Type B pancreatic cell (in vitro differentiated cells): ENCODE data around the gene CTDSP2. TPM values are rescaled to one million over a fixed set of nuclear protein-coding genes. Genes with fewer than 3 reads are reported as not detected.

Source experiments
- DNase-seq: peaks from one replicate; pipeline ENCODE4 v3.0.0; 2021; ENCODE audit warnings: mixed read lengths; ENCODE audit not compliant: unreplicated experiment; ENCODE audit errors: extremely low spot score
- H3K27ac Mint-ChIP-seq: 2 replicates; pipeline ENCODE4 v1.8.0; 2021; ENCODE audit warnings: mild to moderate bottlenecking, mixed read lengths
- H3K27me3 Mint-ChIP-seq: 2 replicates; pipeline ENCODE4 v1.8.0; 2021; ENCODE audit warnings: mixed read lengths
- H3K36me3 Mint-ChIP-seq: 2 replicates; pipeline ENCODE4 v1.8.0; 2021; ENCODE audit warnings: mixed read lengths
- H3K4me1 Mint-ChIP-seq: one replicate; pipeline ENCODE4 v1.8.0; 2021; ENCODE audit warnings: mixed read lengths; ENCODE audit not compliant: unreplicated experiment
- H3K4me3 Mint-ChIP-seq: 2 replicates; pipeline ENCODE4 v1.8.0; 2021; ENCODE audit warnings: mild to moderate bottlenecking, mixed read lengths
- H3K9me3 Mint-ChIP-seq: 2 replicates; pipeline ENCODE4 v1.8.0; 2021; ENCODE audit warnings: mixed read lengths
- CTCF ChIP-seq: fragments of 200-600 bp; sonication (generic); conservative IDR thresholded peaks from 2 replicates; pipeline ENCODE4 v1.5.0; 2021; ENCODE audit warnings: antibody characterized with exemption, mild to moderate bottlenecking
- total RNA-seq: library from RNA; stranded (reverse); gene quantifications from 2 replicates; pipeline ENCODE4 v1.2.1, GENCODE V29; 2021; ENCODE audit warnings: low replicate concordance

Gene CTDSP2
- total RNA-seq, 1 donor from 2014 or later: 183 TPM

DNA sequence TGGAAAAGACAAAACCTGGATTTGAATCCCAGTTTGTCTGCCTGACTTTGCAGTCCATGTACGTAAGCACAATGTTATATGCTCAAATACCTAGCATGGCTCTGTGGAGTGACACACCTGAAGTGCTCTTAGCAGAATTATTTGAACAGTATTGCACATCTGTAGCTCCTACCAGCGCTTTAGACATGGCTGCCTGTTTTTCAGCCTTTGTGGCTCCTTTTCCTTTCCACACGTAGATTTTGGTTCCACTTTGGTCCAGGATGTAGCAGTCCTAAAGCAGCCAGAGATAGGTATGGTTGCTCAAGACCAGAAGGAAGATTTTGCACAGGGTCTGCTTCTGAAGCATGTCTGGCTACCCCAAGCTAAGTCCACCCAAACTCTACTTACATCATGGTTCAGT lies 37.1 kb downstream of the CTDSP2 start:
- no peaks in the 10 kb centered on the region for H3K36me3 Mint-ChIP-seq
- H3K4me1 Mint-ChIP-seq: no peaks in the 10 kb centered on the region
- H3K9me3 Mint-ChIP-seq: no peaks in the 10 kb centered on the region
- no peak overlapping the region for H3K27ac Mint-ChIP-seq
- no peak for TF ChIP-seq CTCF
- no peaks in the 10 kb centered on the region for H3K27me3 Mint-ChIP-seq
- no peak overlapping the region for H3K4me3 Mint-ChIP-seq
- no peak for DNase-seq

DNA sequence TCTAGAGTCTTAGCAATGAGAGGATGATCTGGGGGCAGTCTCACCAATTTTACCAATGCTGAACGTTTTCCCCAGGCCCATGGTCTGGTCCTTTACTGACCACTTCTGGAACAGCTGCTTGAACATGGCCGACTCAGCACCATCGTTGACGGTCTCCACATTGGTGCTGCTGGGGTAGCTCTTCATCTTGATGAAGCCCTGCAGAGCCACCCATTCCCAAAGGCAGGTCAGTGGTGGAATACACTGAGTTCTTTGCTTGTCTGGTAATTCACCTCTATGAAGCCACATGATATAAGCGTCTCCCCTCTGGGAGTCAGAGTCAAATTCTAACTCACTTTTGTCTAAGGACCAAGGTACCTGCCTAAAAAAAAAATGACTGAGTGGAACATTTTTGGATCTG lies 38.2 kb downstream of the CTDSP2 start:
- TF ChIP-seq CTCF: no peak
- H3K4me3 Mint-ChIP-seq: no peak overlapping the region
- no peaks in the 10 kb centered on the region for H3K36me3 Mint-ChIP-seq
- H3K27ac Mint-ChIP-seq: no peak overlapping the region
- H3K27me3 Mint-ChIP-seq: no peaks in the 10 kb centered on the region
- no peaks in the 10 kb centered on the region for H3K9me3 Mint-ChIP-seq
- no peaks in the 10 kb centered on the region for H3K4me1 Mint-ChIP-seq
- DNase-seq: no peak

- H3K27me3 Mint-ChIP-seq: no peaks in the 10 kb centered on the region
- no peak overlapping the region for H3K27ac Mint-ChIP-seq
- DNase-seq: no peak
- no peaks in the 10 kb centered on the region for H3K36me3 Mint-ChIP-seq
- no peak for TF ChIP-seq CTCF
- H3K4me3 Mint-ChIP-seq: no peak overlapping the region
- no peaks in the 10 kb centered on the region for H3K9me3 Mint-ChIP-seq
- no peaks in the 10 kb centered on the region for H3K4me1 Mint-ChIP-seq
Measured at GRCh38 chr12:57807285-57807684, 39.2 kb downstream of the CTDSP2 start.

DNA sequence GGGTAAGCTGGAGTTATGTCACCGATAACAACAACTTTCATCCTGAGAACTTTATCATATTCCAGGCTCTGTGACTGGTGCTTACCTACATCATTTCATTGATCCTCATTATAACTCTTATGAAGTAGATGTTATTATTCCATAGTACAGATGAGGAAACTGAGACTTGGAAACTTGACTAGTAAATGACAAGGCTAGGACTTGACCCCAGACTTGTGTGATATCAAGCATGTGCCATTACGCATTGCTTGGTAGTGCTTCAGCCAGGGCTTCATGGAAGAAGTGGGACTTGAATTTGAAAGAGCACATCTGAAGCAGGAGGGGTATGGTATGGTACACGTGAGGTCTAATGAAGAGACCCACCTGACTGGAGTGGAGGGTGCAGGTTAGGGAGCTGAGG lies 39.9 kb downstream of the CTDSP2 start:
- H3K4me1 Mint-ChIP-seq: no peaks in the 10 kb centered on the region
- no peak for DNase-seq
- no peak for TF ChIP-seq CTCF
- H3K27me3 Mint-ChIP-seq: no peaks in the 10 kb centered on the region
- H3K27ac Mint-ChIP-seq: no peak overlapping the region
- H3K9me3 Mint-ChIP-seq: no peaks in the 10 kb centered on the region
- H3K36me3 Mint-ChIP-seq: no peaks in the 10 kb centered on the region
- H3K4me3 Mint-ChIP-seq: no peak overlapping the region

DNA sequence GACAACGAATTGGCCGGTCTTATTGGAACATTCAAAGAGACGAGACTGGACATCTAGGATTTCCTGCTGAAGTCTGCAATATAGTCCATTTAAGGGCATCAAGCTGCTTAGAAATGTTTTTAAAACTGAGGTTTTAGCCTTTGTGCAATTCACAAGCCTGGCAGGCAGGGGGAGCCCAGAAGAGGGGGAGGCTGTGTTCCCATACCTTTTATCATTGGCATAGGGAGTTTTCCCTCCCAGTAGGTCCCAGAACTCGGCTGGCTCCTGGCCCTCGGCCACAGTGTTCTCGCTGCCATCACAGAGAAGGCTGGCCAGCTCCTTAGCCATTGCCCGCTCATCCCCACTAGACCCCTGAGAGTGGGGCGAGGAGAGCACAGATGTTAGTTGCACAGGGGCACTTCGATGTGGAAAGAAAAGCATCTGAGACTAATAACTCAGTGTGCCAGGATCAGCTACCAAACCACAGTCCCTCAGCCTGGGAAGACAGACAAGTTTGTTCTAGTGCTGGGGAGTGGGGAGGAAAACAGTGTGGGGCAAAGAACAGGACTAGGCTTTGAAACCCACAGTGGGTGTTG lies 43.1 kb downstream of the CTDSP2 start:
- H3K27me3 Mint-ChIP-seq: no peaks in the 10 kb centered on the region
- H3K4me3 Mint-ChIP-seq: no peak overlapping the region
- no peak for DNase-seq
- TF ChIP-seq CTCF: peak; percentile 80
- H3K36me3 Mint-ChIP-seq: peaks cover 7% of the 10 kb centered on the region
- H3K4me1 Mint-ChIP-seq: no peaks in the 10 kb centered on the region
- H3K9me3 Mint-ChIP-seq: no peaks in the 10 kb centered on the region
- H3K27ac Mint-ChIP-seq: no peak overlapping the region

DNA sequence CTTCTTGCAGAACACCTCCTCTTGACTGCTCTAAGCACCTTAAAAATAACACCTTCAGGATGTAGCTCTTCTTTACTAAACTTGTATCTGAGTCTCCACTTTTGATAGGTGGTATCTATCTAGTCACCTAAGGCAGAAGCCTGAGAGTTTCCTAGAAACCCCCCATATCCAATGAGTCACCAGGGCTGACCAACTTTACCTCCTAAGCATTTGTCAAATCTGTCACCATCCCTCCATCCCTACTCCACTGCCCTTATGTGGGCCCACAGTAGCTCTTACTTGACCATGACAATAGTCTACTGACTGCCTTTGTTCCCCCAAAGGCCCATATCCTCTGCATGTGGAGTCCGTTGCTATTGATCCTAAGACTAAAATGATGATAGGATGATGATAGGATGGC lies 43.9 kb downstream of the CTDSP2 start:
- Mint-ChIP-seq H3K36me3 (peaks cover 7% of the 10 kb centered on the region), H3K27ac (no peak overlapping the region), H3K4me1 (no peaks in the 10 kb centered on the region), H3K27me3 (no peaks in the 10 kb centered on the region), H3K4me3 (no peak overlapping the region), H3K9me3 (no peaks in the 10 kb centered on the region)
- DNase-seq: no peak
- TF ChIP-seq CTCF: no peak
